GM18951 (cell line): ENCODE data around the gene RIMBP2.

Experiments
- POLR2A ChIP-seq: IDR thresholded peaks from 4 replicates; pipeline ENCODE4 v1.6.1; 2011; ENCODE audit warnings: mild to moderate bottlenecking; ENCODE audit not compliant: insufficient read length, insufficient read depth; ENCODE audit errors: extremely low read depth
- in situ Hi-C: fragments of 300-500 bp; cut with MboI; formaldehyde crosslinking; loops from one replicate; pipeline ENCODE4 v1.12.0; 2022; ENCODE audit warnings: low sequenced_read_pairs, mixed read lengths, inconsistent platforms; ENCODE audit not compliant: unreplicated experiment

Gene RIMBP2

GRCh38 chr12:130545475-130545874, 170.6 kb downstream of the RIMBP2 start:
- no peak for TF ChIP-seq POLR2A
- in situ Hi-C loops = no loop called here

- in situ Hi-C loops = no loop called here
- TF ChIP-seq POLR2A = no peak
Measured at GRCh38 chr12:130540376-130540775, 175.7 kb downstream of the RIMBP2 start.

- in situ Hi-C loops = no loop called here
- no peak for TF ChIP-seq POLR2A
Measured at GRCh38 chr12:130538343-130539095, 177.6 kb downstream of the RIMBP2 start.

- in situ Hi-C loops = no loop called here
Measured at GRCh38 chr12:130537655-130538054, 178.4 kb downstream of the RIMBP2 start.

GRCh38 chr12:130537051-130537450, 179.0 kb downstream of the RIMBP2 start:
- no peak for TF ChIP-seq POLR2A
- in situ Hi-C loops = no loop called here

More at GRCh38 chr12:130537655-130538054, 178.4 kb downstream of the RIMBP2 start:
- no peak for TF ChIP-seq POLR2A

GRCh38 chr12:130530429-130530828, 185.7 kb downstream of the RIMBP2 start:
- TF ChIP-seq POLR2A = no peak
- in situ Hi-C loops = no loop called here

GRCh38 chr12:130529781-130530180, 186.3 kb downstream of the RIMBP2 start:
- in situ Hi-C loops = no loop called here
- no peak for TF ChIP-seq POLR2A

GRCh38 chr12:130527239-130527638, 188.9 kb downstream of the RIMBP2 start:
- in situ Hi-C loops = no loop called here
- no peak for TF ChIP-seq POLR2A

GRCh38 chr12:130526813-130527212, 189.3 kb downstream of the RIMBP2 start:
- no peak for TF ChIP-seq POLR2A
- in situ Hi-C loops = no loop called here

- in situ Hi-C loops = no loop called here
- no peak for TF ChIP-seq POLR2A
Measured at GRCh38 chr12:130525384-130526172, 190.5 kb downstream of the RIMBP2 start.

- in situ Hi-C loops = no loop called here
- TF ChIP-seq POLR2A = no peak
Measured at GRCh38 chr12:130524759-130525158, 191.3 kb downstream of the RIMBP2 start.

- in situ Hi-C loops = no loop called here
- no peak for TF ChIP-seq POLR2A
Measured at GRCh38 chr12:130523863-130524614, 192.1 kb downstream of the RIMBP2 start.

- TF ChIP-seq POLR2A = no peak
- in situ Hi-C loops = no loop called here
Measured at GRCh38 chr12:130523208-130523607, 192.9 kb downstream of the RIMBP2 start.

GRCh38 chr12:130522244-130522834, 193.8 kb downstream of the RIMBP2 start:
- TF ChIP-seq POLR2A = no peak
- in situ Hi-C loops = no loop called here
